ENCODE data around the gene MALT1. TPM values are rescaled to one million over a fixed set of nuclear protein-coding genes. Genes with fewer than 3 reads are reported as not detected.

MALT1 gene
- total RNA-seq, 4 donors from 2014 or later: 18.3 to 27.5 (median 22.6) TPM

DNA sequence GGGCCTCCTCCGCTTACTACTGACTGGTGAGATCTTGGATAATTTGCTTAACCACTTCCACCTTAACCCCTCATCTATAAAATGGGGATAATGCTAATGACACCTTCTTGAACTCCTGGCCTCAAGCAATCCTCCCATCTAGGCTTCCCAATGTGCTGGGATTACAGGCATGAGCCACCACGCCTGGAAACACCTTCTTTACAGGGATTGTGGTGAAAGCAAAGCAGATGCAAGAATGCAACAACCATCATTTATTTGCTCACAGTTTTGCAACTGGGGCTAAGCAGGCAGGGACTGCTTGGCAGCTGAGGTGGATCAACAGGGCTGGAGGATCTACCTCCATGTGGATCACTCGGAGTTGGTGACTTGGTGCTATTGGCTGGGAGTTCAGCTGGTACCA is 117.2 kb downstream of the MALT1 start:
- Histone ChIP-seq H3K27ac (replicated peaks in 1 of 4) (peak overlapping the region; percentile 44 to 54 (median 50)), H3K36me3 (no peaks in the 10 kb centered on the region), H3K27me3 (no peaks in the 10 kb centered on the region), H3K4me1 (peaks cover 17 to 34% (median 24%) of the 10 kb centered on the region in 4 donors), H3K9me3 (no peaks in the 10 kb centered on the region), H3K4me3 (no peak overlapping the region)
- DNase-seq (ENCODE audit: extremely low spot score): no peak
- no peak for TF ChIP-seq POLR2A (IDR thresholded peaks at IDR 0.05; ENCODE audit: low read depth)
- 93% methylated on average over 3 of the region's 3 CpGs for WGBS
- intact Hi-C loops (cut with DNase I): no loop called here

GRCh38 chr18:58788971-58789875 is 118.0 kb downstream of the MALT1 start:
- Histone ChIP-seq H3K4me1 (peaks cover 16 to 33% (median 24%) of the 10 kb centered on the region in 4 donors), H3K27me3 (no peaks in the 10 kb centered on the region), H3K9me3 (no peaks in the 10 kb centered on the region), H3K36me3 (no peaks in the 10 kb centered on the region), H3K27ac (replicated peaks in 1 of 4) (peak overlapping the region; percentile 44 to 54 (median 50)), H3K4me3 (no peak overlapping the region)
- TF ChIP-seq, protein P1, sequence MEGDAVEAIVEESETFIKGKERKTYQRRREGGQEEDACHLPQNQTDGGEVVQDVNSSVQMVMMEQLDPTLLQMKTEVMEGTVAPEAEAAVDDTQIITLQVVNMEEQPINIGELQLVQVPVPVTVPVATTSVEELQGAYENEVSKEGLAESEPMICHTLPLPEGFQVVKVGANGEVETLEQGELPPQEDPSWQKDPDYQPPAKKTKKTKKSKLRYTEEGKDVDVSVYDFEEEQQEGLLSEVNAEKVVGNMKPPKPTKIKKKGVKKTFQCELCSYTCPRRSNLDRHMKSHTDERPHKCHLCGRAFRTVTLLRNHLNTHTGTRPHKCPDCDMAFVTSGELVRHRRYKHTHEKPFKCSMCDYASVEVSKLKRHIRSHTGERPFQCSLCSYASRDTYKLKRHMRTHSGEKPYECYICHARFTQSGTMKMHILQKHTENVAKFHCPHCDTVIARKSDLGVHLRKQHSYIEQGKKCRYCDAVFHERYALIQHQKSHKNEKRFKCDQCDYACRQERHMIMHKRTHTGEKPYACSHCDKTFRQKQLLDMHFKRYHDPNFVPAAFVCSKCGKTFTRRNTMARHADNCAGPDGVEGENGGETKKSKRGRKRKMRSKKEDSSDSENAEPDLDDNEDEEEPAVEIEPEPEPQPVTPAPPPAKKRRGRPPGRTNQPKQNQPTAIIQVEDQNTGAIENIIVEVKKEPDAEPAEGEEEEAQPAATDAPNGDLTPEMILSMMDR (IDR thresholded peaks at IDR 0.05): no peak
- TF ChIP-seq POLR2AphosphoS5 (IDR thresholded peaks at IDR 0.05): peak in 1 of 2 donors; percentile 17
- WGBS: 80% methylated on average over 11 of the region's 11 CpGs
- no peak for DNase-seq (ENCODE audit: extremely low spot score)
- intact Hi-C loops (cut with DNase I): no loop called here

GRCh38 chr18:58789876-58790240 is 118.6 kb downstream of the MALT1 start:
- intact Hi-C loops (cut with DNase I): no loop called here
- peak in 1 of 2 donors; percentile 1 for TF ChIP-seq POLR2AphosphoS5 (IDR thresholded peaks at IDR 0.05)
- TF ChIP-seq, protein P1 (IDR thresholded peaks at IDR 0.05): no peak
- peaks cover 10 to 28% (median 19%) of the 10 kb centered on the region in 4 donors for H3K4me1 ChIP-seq
- no peak for DNase-seq (ENCODE audit: extremely low spot score)
- 78% methylated on average over 3 of the region's 5 CpGs for WGBS
- H3K27me3 ChIP-seq: no peaks in the 10 kb centered on the region
- no peaks in the 10 kb centered on the region for H3K9me3 ChIP-seq
- H3K27ac ChIP-seq (replicated peaks in 1 of 4): peak overlapping the region; percentile 44 to 54 (median 50)
- no peaks in the 10 kb centered on the region for H3K36me3 ChIP-seq
- H3K4me3 ChIP-seq: no peak overlapping the region

DNA sequence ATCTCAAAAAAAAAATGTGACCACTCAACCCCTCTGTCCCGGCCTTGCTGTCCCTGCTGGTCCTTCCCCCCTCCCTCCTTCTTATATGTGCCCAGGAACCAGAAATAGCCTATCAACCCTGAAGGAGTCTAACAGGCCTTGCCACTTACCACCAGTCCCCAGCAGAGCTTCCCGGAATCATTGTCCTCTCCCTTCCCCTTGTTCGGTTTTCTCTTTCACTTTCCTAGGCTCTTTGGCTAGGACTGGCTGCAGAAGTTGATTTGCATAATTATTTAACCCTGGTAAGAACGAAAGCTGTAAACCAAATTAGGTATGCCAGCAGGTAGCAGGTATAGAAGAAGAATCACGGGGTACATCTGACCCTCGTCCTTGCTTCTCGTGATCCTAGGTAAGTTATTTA is 120.8 kb downstream of the MALT1 start:
- Histone ChIP-seq H3K27ac (replicated peaks in 1 of 4) (no peak overlapping the region), H3K9me3 (no peaks in the 10 kb centered on the region), H3K4me1 (peaks cover 0 to 21% (median 12%) of the 10 kb centered on the region in 4 donors), H3K27me3 (no peaks in the 10 kb centered on the region), H3K4me3 (no peak overlapping the region), H3K36me3 (no peaks in the 10 kb centered on the region)
- TF ChIP-seq EP300 (IDR thresholded peaks at IDR 0.05) (no peak), POLR2AphosphoS5 (IDR thresholded peaks at IDR 0.05) (no peak), POLR2A (IDR thresholded peaks at IDR 0.05; ENCODE audit: low read depth) (no peak)
- TF ChIP-seq, protein P1 (IDR thresholded peaks at IDR 0.05): no peak
- no peak for DNase-seq (ENCODE audit: extremely low spot score)
- intact Hi-C loops (cut with DNase I): no loop called here
- WGBS: 97% methylated on average over 7 of the region's 7 CpGs

- no peak for TF ChIP-seq POLR2A (IDR thresholded peaks at IDR 0.05; ENCODE audit: low read depth)
- no peak for TF ChIP-seq EP300 (IDR thresholded peaks at IDR 0.05)
- TF ChIP-seq, protein P1 (IDR thresholded peaks at IDR 0.05): no peak
- TF ChIP-seq POLR2AphosphoS5 (IDR thresholded peaks at IDR 0.05): no peak
- no peak for DNase-seq (ENCODE audit: extremely low spot score)
- 40% methylated on average over 1 of the region's 1 CpG for WGBS
- H3K4me3 ChIP-seq: no peak overlapping the region
- no peak overlapping the region for H3K27ac ChIP-seq (replicated peaks in 1 of 4)
- no peaks in the 10 kb centered on the region for H3K27me3 ChIP-seq
- intact Hi-C loops (cut with DNase I): no loop called here
- H3K9me3 ChIP-seq: no peaks in the 10 kb centered on the region
- H3K36me3 ChIP-seq: no peaks in the 10 kb centered on the region
- H3K4me1 ChIP-seq: peaks cover 0 to 17% (median 11%) of the 10 kb centered on the region in 4 donors
These were observed 122.1 kb downstream of the MALT1 start for GRCh38 chr18:58793361-58793760.

All from esophagus muscularis mucosa (tissue), 4 donors.